Erythroblast (primary cell): ENCODE data around the gene EXOC2.

ENCODE experiments used
- DNase-seq, 2 experiments: peaks; one replicate each; lab custom pipeline; 2025; lab: John Stamatoyannopoulos, UW
- GATA1 ChIP-seq: IDR thresholded peaks from 2 replicates; pipeline ENCODE4 v1.6.1; 2011; ENCODE audit warnings: low read depth, mild to moderate bottlenecking, control low read depth, low read length, moderate library complexity
- POLR2A ChIP-seq: IDR thresholded peaks from 2 replicates; pipeline ENCODE4 v1.6.1; 2011; ENCODE audit warnings: mild to moderate bottlenecking, low read length

The EXOC2 gene

GRCh38 chr6:473356-473755 is 219.6 kb downstream of the EXOC2 start:
- DNase-seq = no peak
- TF ChIP-seq GATA1 (no peak), POLR2A (no peak)

- no peak for TF ChIP-seq POLR2A
- no peak for TF ChIP-seq GATA1
- no peak for DNase-seq
Observed at GRCh38 chr6:470901-471448, 222.0 kb downstream of the EXOC2 start.

- DNase-seq = no peak
- TF ChIP-seq POLR2A (no peak), GATA1 (no peak)
Observed at GRCh38 chr6:470051-470900, 222.7 kb downstream of the EXOC2 start.

GRCh38 chr6:467671-468082 is 225.3 kb downstream of the EXOC2 start:
- TF ChIP-seq POLR2A = no peak
- no peak for TF ChIP-seq GATA1
- DNase-seq = no peak

- no peak for DNase-seq
- no peak for TF ChIP-seq POLR2A
- TF ChIP-seq GATA1 = no peak
Observed at GRCh38 chr6:467111-467510, 225.8 kb downstream of the EXOC2 start.

- no peak for DNase-seq
- TF ChIP-seq POLR2A (no peak), GATA1 (no peak)
Observed at GRCh38 chr6:466564-466963, 226.4 kb downstream of the EXOC2 start.

GRCh38 chr6:465531-466348 is 227.2 kb downstream of the EXOC2 start:
- TF ChIP-seq POLR2A (no peak), GATA1 (no peak)
- DNase-seq = no peak

- no peak for DNase-seq
- TF ChIP-seq POLR2A (no peak), GATA1 (no peak)
Observed at GRCh38 chr6:456887-457286, 236.1 kb downstream of the EXOC2 start.

GRCh38 chr6:456358-456867 is 236.5 kb downstream of the EXOC2 start:
- DNase-seq = no peak
- TF ChIP-seq POLR2A (no peak), GATA1 (no peak)

GRCh38 chr6:455835-456234 is 237.1 kb downstream of the EXOC2 start:
- TF ChIP-seq POLR2A (no peak), GATA1 (no peak)
- DNase-seq = no peak

- TF ChIP-seq GATA1 (no peak), POLR2A (no peak)
- no peak for DNase-seq
Observed at GRCh38 chr6:455006-455585, 237.8 kb downstream of the EXOC2 start.

- no peak for DNase-seq
- no peak for TF ChIP-seq POLR2A
Observed at GRCh38 chr6:454148-454991, 238.6 kb downstream of the EXOC2 start.

GRCh38 chr6:453152-453551 is 239.8 kb downstream of the EXOC2 start:
- no peak for DNase-seq
- TF ChIP-seq GATA1 = no peak
- no peak for TF ChIP-seq POLR2A
